Ovary (tissue), 9 donors: ENCODE results near the gene ZNF827. TPM values are rescaled to one million over a fixed set of nuclear protein-coding genes. Genes with fewer than 3 reads are reported as not detected.

Experiments used
- DNase-seq, 5 donors: peaks; one replicate each; pipeline ENCODE4 v3.0.0-alpha.2; 2019 to 2020
- H3K27ac ChIP-seq, 2 donors: fragments of 200-600 bp; one replicate each; pipeline versions ENCODE4 v1.5.1 to v1.8.0; 2019 to 2022
- H3K27me3 ChIP-seq: fragments of 200-600 bp; one replicate; pipeline ENCODE4 v1.8.0; 2022
- H3K36me3 ChIP-seq: fragments of 200-600 bp; sonication (generic); one replicate; pipeline ENCODE4 v1.5.1; 2019
- H3K4me1 ChIP-seq: one replicate; pipeline ENCODE4 v1.8.1; 2013; ENCODE audit warnings: mild to moderate bottlenecking, moderate library complexity; ENCODE audit not compliant: insufficient read depth
- H3K4me3 ChIP-seq: fragments of 200-600 bp; sonication (generic); one replicate; pipeline ENCODE4 v1.5.1; 2017
- H3K9me3 ChIP-seq, 2 donors: fragments of 200-600 bp in 1 of 2; sonication (generic) in 1 of 2; one replicate each; pipeline versions ENCODE4 v1.5.1 to v1.8.1; 2013 to 2019; ENCODE audit warnings: mild to moderate bottlenecking in 1 of 2, moderate library complexity in 1 of 2
- EP300 ChIP-seq: sonication (generic); formaldehyde crosslinking; IDR thresholded peaks from one replicate; pipeline ENCODE4 v1.6.1; 2017; ENCODE audit warnings: antibody characterized with exemption
- POLR2A ChIP-seq: fragments of 450-650 bp; IDR thresholded peaks from one replicate; pipeline ENCODE4 v1.6.1; 2017; ENCODE audit warnings: antibody characterized with exemption, mild to moderate bottlenecking, moderate library complexity
- WGBS, 3 donors: extraction: QIAGEN DNeasy Blood & Tissue Kit in 1 of 3; methylation state at CpG; one replicate each; pipeline versions ENCODE4 v1.1.5 to v1.1.7; 2013 to 2017; 5-methylcytosine and 5-hydroxymethylcytosine counted together
- intact Hi-C, 4 donors: fragments of 100-400 bp; cut with DNase I; formaldehyde crosslinking; loops; one replicate each; pipeline versions ENCODE4 v1.11.0 to v1.15.1; 2022 to 2023
- polyA plus RNA-seq, 2 donors: library from polyadenylated mRNA; stranded (reverse); fragments of 200-250 nt in 1 of 2; fragments of 350-450 nt in 1 of 2; fragmentation: Illumina TruSeq in 1 of 2; extraction: RNeasy Lipid Tissue Mini Kit (QIAGEN cat#74804) in 1 of 2; gene quantifications; one replicate each; pipeline ENCODE4 v1.2.3, GENCODE V29; 2013 to 2014
- total RNA-seq, 7 donors: library from RNA; depleted of rRNA in 2 of 7; stranded (reverse); fragments of >200 nt in 2 of 7; fragmentation: NEBNext Ultra II Directional in 3 of 7; extraction: Animal tissue kit (Norgen Biotek cat#: 25700) in 3 of 7; gene quantifications; one replicate each; pipeline versions ENCODE4 v1.1.0 to v1.2.4, GENCODE V29; 2016 to 2023
- TF ChIP-seq, protein P1 (sequence below), 3 donors: fragments of 450-650 bp in 2 of 3; fragments of 200-600 bp in 1 of 3; IDR thresholded peaks; one replicate each; pipeline versions ENCODE4 v1.5.1 to v1.8.0; 2016 to 2022; ENCODE audit warnings: antibody characterized with exemption in 3 of 3, mild to moderate bottlenecking in 1 of 3
- donor health status: DM: no; HTN: no; CAD: no; lungs with moderate emphysema.
- donor health status: DM: no; HTN: no; CAD: no.
- donor health status: Bipolar disorder and iron deficiency.
- donor health status: DM: yes; HTN: yes; CAD: no.
- donor health status: DM: no; HTN: no; CAD: no.
- donor health status: DM: yes; HTN: yes; CAD: no.

ZNF827 gene
- total and polyA plus RNA-seq, 9 donors: 7.8 to 36.0 (median 20.0) TPM

DNA sequence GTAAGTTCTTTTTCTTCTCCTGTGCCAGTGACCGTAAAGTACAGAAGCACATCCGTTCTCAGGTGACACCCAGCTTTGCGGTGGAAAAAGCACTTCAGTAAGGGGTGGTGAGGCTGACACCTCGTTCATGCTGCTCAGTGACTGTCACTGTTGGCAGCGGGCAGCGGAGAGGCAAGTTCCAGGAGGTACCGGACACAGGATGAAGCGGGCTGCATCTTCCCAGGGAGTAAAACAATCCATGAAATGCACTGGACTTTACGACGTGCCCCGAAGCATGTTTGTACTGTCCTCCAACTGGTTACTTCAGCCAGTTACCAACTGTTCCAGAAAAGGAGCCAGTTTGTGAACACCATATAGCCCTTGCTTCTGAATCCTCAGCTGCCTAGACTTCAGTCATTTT, 110.7 kb downstream of the ZNF827 start:
- Histone ChIP-seq H3K27me3 (no peaks in the 10 kb centered on the region), H3K27ac (no peak overlapping the region), H3K9me3 (no peaks in the 10 kb centered on the region), H3K4me3 (no peak overlapping the region), H3K36me3 (no peaks in the 10 kb centered on the region), H3K4me1 (no peaks in the 10 kb centered on the region)
- DNase-seq: no peak
- WGBS, 3 donors: 84 to 92% (median 85%) methylated on average over 11 of the region's 11 CpGs
- no peak for TF ChIP-seq EP300
- intact Hi-C loops: no loop called here

DNA sequence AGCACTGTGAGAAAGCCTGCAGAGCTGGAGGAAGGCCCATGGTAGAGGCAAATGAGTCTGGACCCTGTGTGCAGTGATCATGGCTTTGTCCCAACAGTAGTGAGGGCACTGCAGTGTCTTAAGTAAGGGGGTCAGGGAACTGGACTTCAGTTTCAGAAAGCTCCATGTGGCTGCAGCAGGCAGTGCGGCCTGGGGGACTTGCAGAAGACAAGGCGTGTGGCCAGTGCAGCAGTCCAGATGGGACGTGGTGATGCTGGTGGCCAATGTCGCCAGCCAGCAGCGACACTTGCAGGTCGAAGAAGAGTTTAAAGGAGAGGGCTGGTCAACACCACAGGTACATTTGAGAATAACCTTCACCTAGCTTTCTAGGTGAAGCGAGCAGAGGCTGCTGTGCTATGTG, 113.4 kb downstream of the ZNF827 start:
- intact Hi-C loops: no loop called here
- TF ChIP-seq POLR2A (no peak), EP300 (no peak)
- TF ChIP-seq, protein P1, sequence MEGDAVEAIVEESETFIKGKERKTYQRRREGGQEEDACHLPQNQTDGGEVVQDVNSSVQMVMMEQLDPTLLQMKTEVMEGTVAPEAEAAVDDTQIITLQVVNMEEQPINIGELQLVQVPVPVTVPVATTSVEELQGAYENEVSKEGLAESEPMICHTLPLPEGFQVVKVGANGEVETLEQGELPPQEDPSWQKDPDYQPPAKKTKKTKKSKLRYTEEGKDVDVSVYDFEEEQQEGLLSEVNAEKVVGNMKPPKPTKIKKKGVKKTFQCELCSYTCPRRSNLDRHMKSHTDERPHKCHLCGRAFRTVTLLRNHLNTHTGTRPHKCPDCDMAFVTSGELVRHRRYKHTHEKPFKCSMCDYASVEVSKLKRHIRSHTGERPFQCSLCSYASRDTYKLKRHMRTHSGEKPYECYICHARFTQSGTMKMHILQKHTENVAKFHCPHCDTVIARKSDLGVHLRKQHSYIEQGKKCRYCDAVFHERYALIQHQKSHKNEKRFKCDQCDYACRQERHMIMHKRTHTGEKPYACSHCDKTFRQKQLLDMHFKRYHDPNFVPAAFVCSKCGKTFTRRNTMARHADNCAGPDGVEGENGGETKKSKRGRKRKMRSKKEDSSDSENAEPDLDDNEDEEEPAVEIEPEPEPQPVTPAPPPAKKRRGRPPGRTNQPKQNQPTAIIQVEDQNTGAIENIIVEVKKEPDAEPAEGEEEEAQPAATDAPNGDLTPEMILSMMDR (IDR thresholded peaks at IDR 0.05): no peak
- H3K36me3 ChIP-seq: no peaks in the 10 kb centered on the region
- no peaks in the 10 kb centered on the region for H3K27me3 ChIP-seq
- H3K9me3 ChIP-seq: no peaks in the 10 kb centered on the region
- DNase-seq: no peak
- H3K27ac ChIP-seq: no peak overlapping the region
- 91 to 99% (median 98%) methylated on average over 7 of the region's 7 CpGs for whole genome bisulfite sequencing, 3 donors
- no peaks in the 10 kb centered on the region for H3K4me1 ChIP-seq
- H3K4me3 ChIP-seq: no peak overlapping the region

DNA sequence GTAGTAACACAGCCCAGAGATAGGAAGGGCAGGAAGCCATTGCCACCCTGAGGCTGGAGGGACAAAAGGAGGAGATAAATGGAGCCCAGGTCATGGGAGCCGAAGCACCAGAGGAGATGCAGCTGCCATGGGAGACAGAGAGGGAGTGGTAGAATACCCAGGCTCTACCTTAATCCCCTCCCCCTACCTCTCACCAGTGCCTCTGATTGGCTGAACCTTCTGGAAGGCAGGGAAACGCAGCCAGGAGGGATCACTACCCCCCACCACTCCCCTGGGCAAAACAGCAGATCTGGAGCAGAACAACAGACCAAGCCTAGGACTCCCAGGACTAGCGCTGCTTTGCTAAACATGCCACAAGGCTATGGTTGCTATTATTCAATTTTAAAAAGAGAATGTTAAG, 114.2 kb downstream of the ZNF827 start:
- Histone ChIP-seq H3K27me3 (no peaks in the 10 kb centered on the region), H3K9me3 (no peaks in the 10 kb centered on the region), H3K36me3 (no peaks in the 10 kb centered on the region), H3K4me1 (no peaks in the 10 kb centered on the region), H3K27ac (no peak overlapping the region), H3K4me3 (no peak overlapping the region)
- intact Hi-C loops: no loop called here
- WGBS, 3 donors: 89 to 95% (median 93%) methylated on average over 3 of the region's 3 CpGs
- DNase-seq: no peak
- TF ChIP-seq EP300 (no peak), POLR2A (no peak)
- TF ChIP-seq, protein P1 (IDR thresholded peaks at IDR 0.05): no peak

DNA sequence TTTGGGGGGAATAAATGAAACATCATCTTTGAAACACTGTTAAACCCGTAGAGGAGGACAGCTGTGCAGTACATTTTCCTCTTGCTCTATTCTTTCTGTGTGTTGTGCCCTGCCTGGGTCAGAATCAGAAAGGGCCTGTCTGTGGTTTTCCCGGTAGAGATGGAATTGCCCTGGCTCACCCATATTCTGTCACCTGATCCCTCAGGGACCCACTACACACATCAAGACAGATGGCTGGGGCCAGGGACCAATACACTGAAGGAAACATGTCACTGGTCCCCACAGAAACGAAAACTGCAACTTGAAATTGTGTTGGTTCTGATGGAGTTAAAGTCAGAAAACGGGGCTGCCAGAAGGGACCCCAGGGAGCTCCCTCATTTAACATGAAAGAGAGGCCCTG, 114.9 kb downstream of the ZNF827 start:
- no peaks in the 10 kb centered on the region for H3K36me3 ChIP-seq
- no peaks in the 10 kb centered on the region for H3K4me1 ChIP-seq
- DNase-seq: no peak
- 89 to 91% (median 90%) methylated on average over 4 of the region's 4 CpGs for WGBS, 3 donors
- TF ChIP-seq, protein P1 (IDR thresholded peaks at IDR 0.05): no peak
- TF ChIP-seq POLR2A (no peak), EP300 (no peak)
- H3K9me3 ChIP-seq: no peaks in the 10 kb centered on the region
- H3K27ac ChIP-seq: no peak overlapping the region
- no peak overlapping the region for H3K4me3 ChIP-seq
- intact Hi-C loops: no loop called here
- no peaks in the 10 kb centered on the region for H3K27me3 ChIP-seq

DNA sequence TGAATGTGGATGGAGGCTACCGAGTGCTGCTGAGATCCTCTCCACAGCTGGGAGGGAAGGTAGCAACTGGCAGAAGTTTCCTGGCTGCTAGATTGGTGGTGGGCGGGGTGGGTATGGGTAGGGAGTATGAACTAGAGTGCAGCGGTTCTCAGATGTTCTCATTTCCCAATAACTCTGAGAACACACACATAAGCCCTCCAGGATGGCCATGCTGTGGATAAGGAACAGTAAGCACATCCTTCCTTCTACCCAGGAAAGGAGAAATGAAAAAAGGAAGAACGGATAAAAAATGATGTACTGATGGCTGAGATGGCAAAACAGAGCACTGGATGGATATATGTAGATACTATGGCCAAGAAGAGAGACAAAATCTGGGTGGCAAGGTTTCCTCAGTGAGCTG, 116.0 kb downstream of the ZNF827 start:
- intact Hi-C loops: no loop called here
- no peaks in the 10 kb centered on the region for H3K27me3 ChIP-seq
- H3K4me1 ChIP-seq: no peaks in the 10 kb centered on the region
- DNase-seq: no peak
- H3K27ac ChIP-seq: no peak overlapping the region
- no peak overlapping the region for H3K4me3 ChIP-seq
- no peaks in the 10 kb centered on the region for H3K36me3 ChIP-seq
- no peaks in the 10 kb centered on the region for H3K9me3 ChIP-seq
- TF ChIP-seq, protein P1 (IDR thresholded peaks at IDR 0.05): no peak
- no peak for TF ChIP-seq POLR2A
- no peak for TF ChIP-seq EP300
- WGBS, 3 donors: 92 to 98% (median 95%) methylated on average over 4 of the region's 4 CpGs
